Colon (tissue), 2 donors: ENCODE measurements around the gene FGF12.

Experiments used
- FAIRE-seq: peaks from 2 replicates; lab custom pipeline; 2012; peaks lifted over from hg19 to GRCh38; lab: Jason Lieb, UNC
- donor health status: control.
- donor health status: control.

FGF12 gene

DNA sequence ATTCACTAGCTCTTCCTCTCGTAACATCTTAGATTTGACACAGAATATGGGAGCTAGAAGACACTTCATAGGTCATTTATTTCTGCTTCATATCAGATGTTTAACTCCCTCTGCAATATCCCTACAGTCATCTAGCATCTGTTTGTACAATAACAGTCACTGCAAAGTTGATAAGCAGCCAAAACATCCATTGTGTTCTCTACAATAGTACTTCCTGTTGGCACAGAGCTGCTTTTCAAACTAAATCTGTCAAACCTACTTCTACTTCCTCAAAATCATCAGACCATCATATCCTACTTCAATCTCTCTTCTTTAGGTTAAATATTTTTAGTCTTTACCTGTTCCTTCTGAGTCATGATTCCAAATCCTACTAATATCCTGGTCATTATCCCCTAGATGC, 233.2 kb downstream of the FGF12 start:
- FAIRE-seq, result no peak

DNA sequence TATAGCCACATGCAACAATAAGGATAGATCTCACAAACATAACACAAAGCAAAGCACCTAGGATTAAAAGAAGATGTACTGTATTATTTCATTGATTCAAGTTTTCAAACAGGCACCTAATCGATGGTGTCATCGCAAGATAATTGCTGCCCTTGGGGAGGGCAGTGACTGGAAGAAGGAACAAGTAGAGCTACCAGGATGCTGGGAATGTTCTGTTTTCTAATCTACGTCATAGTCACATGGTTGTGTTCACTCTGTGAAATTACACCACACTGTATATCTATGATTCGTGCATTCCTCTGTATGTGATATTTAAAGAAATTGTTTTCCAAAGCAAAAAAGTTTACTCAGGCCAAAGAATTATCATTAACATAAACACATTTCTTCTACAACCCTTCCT, 236.6 kb downstream of the FGF12 start:
- no peak for FAIRE-seq

DNA sequence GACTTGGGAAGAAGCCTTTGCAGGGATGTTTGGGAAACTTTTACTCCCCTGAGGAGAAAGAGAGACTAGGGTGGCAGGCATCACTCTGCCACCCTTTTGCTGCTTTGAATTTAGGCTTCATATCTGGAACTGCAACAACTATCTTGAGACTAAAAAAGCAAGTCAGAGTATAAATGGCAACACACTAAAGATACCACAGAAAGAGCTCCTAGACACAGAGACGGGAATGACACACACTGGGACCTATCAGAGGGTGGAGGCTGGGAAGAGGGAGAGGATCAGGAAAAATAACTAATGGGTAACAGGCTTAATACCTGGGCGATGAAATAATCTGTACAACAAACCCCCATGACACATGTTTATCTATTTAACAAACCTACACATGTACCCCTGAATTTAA, 237.8 kb downstream of the FGF12 start:
- FAIRE-seq, result no peak

DNA sequence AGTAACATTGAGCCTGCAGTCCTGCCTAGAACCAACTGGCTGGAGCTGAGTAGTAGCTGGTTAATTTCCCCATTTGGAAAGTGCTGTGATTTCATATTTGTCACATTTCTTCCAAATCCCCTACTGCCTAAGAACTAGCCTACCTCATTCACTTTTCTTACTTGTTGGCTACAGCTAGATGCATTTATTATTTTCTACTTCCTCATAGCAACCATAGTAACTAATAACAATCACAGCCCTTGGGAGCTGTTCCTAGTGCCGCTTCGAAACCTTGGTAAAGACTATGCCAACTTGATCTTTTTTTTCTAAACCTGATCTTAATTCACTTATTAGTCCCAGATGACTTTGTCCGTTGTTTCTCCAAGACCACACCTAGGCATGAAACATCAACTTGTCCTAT, 240.3 kb downstream of the FGF12 start:
- FAIRE-seq, result no peak

DNA sequence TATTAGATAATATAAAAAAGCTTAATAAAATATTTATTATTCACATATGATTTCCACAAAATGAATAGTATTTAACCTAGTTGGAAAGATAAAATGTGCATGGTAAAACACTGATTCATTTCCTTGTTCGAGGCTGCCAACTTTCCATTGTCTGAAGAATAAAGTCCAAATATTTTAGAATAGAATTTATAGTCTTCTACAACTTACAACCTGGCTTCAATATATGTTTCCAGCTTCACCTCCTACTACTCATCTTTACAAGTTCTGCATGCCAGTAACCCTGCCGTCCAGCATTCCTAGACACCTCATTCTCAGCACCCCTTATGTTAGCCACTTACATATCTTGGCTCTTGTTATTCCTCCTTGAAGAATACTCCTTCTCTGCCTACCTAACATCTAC, 244.5 kb downstream of the FGF12 start:
- FAIRE-seq, result no peak

DNA sequence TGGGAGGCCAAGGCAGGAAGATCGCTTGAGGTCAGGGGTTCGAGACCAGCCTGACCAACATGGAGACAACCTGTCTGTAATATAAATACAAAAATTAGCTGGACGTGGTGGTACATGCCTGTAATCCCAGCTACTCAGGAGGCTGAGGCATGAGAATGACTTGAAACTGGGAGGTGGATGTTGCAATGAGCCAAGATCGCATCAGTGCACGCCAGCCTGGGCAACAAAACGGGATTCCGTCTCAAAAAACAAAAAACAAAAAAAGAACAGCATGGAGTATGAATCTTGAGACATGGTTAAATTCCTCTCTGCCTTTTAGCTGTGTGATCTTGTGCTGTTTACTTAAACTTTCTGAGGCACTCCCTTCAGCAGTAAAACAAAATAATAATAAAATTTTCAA, 244.9 kb downstream of the FGF12 start:
- no peak for FAIRE-seq

DNA sequence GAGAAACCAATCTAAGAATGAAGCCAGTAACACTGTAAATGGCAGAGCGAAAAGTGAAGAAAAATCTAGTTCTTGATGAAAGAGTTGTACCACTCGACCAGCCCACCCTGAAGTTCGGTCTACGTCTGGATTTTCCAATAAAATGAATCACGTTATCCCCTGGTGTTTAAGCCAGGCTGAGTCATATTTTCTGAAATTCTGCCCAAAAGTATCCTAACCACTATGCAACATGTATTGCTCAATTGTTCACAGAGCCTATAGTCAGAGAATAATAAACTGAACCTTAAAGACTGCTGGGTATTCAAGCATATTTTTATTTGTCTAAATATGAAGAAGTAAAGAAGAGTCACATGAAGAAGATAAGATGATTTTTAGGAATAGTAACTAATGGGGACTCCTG, 245.7 kb downstream of the FGF12 start:
- no peak for FAIRE-seq

DNA sequence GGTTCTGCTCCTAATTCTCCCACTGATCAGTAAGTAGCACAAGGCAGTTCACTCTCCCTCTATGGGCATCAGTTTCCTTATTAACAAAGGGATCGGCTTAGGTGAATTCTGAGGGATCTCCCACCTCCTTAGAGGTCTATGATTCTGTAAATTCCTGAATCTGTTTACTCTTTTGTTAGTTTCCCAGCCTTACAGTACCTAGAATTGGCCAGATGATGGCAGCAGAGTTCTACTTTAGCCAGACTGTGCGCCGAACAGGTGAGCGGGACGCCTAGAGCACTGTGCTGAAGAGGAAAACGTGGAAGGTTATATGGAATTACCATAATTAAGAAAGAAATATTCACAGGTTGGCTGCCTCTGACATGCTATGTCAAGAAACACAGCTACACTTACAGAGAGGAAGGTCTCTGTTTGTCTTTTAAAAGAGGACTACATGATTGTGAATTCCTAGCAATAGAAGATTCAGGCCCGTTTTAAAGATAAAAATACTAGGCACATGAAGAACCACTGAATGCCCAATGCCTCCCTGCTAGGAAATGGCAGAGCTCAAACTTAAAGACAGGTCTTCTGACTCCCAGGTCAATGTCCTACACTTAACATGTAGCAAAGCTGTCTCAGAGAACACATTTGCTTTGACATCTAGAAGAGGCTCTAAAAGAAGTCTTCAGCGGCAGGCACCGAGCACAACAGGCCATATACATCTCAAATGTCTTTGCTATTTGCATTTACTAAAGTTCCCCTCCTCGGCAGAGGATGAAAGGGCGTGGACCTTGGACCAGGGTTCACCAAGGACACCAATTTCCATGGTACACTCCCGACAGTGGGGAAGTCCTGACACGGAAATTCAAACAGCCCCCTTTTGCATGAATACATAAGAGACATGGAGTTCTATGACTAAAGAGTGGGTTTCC, 259.9 kb downstream of the FGF12 start:
- FAIRE-seq, result no peak

DNA sequence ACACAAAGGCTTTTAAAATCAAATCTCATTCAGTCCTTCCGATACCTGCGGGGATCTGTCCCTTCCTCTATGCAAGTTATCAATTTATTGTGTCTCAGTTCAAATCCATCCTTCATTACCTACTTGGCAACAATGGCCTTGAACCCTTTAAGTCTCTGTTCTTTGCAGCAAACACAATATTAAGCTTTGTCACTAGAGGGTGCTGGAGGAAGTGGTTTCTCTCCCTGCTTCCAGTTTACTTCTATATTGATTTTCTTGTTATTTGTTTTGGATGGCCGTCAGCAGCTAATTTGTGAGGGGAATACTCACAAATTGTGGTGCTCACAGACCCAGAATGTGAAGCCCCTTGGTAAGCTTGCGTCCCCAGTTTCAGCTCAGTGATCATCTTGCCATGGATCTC, 278.3 kb downstream of the FGF12 start:
- FAIRE-seq, result no peak

DNA sequence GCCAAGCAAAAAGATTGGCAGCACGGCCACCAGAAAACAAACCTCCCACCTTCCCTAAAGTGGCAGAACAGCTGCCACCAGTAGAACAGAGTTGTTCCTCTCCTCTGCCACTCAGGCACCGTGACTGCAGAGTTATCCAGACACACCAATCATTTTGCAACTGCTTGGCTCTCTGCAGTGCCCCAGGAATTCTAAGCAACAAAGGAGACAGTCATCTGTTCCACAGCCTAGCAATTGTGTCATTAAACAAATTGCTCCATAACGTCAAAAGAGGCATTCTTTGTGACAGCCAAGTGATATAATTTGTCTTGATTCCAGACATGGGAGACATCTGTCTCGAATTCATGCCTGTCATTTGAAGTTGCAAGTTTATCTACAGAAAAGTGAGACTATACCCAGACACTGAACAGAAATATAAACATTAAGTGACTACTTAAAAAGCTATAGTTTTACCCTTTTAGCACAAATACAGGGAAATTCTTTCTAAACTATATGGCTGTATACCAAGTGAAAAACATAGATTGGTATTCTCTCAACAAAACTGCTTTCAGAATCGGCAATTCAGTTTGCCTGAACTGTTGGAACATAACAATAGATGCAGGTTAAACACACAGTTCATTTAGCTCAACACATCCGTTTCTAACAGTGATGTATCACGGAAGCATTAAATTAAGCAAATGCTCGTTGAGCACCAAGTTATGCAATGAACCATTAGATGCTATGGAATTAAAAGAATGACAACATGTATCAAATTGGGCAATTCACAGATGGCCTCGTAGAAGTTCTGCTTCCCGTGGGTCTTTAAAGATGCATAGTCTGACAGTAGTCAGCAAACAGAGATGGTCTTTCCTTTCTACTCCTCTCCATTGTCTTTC, 281.3 kb downstream of the FGF12 start:
- FAIRE-seq, result no peak

DNA sequence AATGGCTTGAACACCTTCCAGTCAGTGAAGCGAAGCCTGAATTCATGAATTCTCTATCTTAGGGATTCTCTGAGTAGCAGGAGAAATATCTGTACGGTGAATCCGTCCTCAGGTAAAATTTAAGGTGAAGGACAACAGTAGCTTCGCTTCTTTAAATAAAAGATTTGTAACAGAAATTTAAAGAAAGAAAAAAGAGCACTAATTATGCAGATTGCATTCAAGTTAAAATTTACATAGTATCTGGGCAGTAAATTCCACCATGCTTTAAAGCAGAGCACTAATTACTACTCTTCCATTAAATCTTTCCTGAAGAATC, 282.6 kb downstream of the FGF12 start:
- no peak for FAIRE-seq

DNA sequence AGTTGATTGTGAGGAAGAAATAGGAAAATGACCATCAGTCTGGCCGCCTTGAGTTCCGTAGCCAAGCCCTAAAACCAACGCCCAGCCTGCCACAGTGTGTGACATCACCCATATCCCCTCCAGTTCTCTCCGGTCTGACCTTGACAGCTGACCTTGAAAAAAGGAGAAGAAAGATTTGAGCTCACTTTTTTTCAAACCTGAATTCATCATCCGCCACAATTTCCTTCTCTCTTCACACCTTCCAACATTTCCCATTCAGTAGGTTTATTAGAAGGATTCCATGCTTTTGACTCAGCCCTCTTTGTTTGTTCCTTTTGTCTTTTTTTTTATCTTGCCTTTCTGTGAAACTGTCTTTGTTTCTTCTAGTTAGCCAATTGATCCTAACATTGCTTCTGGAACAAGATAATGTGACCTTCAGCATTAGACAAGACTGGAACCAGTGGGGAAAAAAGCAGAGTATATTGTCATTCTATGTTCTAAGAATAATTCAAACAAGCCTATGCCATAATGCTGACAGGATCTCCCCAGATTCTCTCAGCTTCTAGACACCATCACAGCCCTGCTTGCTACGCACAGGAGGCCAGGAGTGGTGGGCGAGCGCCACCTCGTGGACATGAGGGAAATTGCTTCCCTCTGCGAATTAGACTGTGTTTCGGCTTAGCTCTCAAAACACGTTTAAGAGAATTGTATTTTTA, 283.1 kb downstream of the FGF12 start:
- no peak for FAIRE-seq

DNA sequence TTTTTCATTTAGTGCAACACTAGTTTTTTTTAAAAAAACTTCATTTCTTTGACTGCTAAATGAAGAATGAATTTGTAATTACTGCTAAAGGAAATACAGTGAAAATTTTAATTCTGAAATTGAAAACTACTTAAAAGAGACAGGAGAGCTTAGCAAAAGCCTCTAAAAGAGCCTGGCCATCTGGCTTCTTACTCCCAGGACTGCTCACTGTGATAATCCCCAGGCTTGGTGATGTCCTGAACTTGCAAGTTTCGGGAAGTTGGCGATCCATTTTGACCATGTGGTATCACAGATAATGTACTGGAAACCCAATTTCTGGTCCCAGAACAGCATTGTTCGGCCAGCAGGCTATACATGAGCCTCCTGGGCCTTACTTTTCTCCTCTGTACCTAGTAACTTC, 292.1 kb downstream of the FGF12 start:
- FAIRE-seq, result no peak

DNA sequence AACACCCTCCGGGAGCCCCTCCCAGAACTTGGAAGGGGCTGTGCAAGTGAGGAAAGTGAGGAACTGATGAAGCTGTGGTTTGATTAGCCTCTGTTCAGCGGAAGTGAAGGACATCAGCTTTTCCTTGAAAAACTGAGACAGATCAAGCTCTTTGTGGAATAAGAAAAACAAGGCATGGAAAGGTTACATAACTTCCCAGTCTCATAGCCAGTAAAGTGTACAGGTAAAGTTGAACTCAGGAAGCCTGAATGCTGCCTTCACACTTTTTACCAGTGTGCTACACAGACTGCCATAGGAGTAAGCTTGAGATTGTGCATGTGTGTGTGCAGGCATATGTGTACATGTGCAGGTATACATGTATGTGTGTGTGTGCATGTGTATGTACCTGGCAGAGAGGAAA, 293.2 kb downstream of the FGF12 start:
- FAIRE-seq, result no peak

DNA sequence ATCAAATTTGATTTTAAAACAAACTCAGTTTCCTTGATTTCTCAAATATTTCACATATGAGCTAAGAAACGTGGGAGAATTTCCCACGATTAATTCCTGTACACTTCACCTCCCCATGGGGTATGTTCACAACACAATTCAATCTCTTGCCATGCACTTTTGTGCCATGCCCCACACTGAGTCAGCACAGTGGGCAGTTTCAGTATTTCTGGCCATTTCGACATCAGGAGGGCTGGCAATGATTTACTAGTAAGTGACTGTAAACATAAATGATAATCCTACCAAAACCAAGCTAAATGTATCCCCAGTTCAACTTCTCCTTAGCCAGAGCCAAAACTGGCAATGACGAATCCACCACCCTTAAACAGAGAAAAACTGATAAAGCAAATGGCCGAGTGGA, 293.6 kb downstream of the FGF12 start:
- FAIRE-seq, result no peak

DNA sequence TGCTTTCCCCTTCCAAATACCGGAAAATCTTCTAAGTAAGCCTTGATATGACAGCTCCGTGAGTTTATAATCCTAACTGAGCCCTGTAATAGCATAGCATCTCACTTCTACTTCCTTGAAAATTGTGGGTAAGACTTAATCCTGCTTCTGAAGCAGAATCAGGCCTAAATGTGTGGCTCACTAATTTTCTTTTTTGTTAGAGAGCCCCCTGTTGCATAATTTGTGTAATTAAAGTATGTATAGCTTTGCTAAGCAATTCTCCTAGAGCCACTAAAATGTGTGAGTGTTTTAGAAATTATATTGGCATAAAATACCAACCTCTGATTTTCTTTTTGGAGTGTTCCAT, 304.4 kb downstream of the FGF12 start:
- no peak for FAIRE-seq

DNA sequence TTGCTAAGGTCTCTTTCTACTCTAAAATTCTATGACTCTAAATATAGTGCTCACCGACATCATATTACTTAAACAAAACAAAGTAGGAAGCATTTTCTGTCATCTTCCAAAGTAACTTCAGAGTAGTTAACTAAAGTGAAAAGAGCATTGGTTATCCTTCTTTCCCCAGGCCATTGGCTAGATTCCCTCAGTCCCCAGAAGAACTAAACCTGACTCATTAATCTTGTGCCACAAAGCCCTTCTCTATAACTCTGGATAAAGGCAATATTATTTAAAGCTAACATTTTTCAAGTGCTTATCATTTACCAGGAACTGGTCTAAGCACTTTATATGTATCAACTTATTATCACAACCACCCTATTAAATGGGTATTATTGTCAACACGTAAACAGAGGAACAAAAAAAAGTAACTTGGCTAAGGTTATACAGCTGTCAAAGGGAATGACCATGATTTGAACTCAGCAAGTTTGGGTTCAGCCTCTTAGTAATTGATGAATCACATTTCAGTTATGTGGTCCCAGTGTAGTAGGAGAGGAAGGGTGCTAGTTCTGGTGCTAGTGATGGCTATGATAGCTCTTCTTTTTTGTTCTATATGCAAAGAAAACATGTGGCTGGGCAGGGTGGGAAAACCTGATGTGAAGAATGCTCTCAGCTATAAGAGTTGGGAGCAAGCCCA, 304.9 kb downstream of the FGF12 start:
- FAIRE-seq, result no peak

DNA sequence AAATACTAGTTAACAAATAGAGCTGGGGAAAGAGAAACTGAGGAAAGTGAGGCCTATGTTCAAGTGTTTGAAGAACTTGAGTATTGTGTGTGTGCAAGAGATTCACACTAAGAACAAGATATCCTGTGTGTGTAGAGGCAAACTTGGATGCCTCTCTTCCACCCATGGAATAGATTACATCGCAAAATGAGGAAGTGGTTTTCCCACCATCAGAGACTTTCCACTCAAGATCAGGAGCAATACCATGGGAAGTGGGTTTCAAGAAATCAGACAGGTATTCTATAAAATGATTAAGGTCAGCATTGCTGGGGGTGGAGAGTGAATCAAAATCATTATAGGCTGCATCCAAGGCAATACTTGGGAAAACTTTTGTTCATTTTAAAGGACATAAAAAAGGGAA, 308.0 kb downstream of the FGF12 start:
- no peak for FAIRE-seq

DNA sequence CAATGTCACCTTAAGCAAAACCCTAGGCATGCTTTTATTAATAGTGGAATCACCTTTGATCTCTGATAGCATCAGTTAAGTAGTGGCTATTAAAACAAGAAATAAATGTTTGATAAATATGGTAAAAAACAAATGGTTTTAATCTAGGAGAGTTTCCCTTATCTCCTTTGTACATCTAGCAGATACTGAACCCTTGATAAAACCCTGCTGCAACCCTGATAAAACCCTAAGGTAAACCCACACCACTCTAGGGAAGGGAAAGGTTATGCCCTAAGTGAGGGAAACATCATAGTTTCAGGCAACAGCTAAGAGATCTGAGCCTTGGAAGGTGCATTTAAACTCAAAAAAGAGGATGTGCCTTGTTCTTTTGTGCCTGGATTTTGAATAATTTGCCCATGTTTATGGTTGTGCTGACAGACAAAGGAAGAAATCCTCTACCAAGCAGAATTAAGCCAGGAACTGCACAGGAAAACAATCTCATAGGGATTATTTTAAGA, 309.7 kb downstream of the FGF12 start:
- FAIRE-seq, result no peak

DNA sequence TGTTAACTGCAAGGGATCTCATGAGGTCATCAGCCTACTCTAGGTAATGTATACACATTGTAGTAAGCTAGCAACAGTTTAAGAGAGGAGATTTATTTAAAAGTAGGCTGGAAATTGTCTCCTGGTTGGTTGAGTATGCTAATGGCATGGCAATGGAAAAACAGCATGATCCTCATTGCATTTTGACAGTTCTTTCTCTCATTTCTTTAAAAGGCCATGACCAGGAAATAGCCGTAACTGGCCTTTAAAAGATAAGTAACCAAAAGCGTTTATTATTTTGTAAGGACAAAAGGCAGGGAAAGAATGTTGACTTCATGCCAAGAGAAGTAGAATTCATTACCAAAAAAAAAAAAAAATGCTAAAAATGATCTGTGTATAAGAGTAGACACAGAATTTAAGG, 310.3 kb downstream of the FGF12 start:
- no peak for FAIRE-seq

DNA sequence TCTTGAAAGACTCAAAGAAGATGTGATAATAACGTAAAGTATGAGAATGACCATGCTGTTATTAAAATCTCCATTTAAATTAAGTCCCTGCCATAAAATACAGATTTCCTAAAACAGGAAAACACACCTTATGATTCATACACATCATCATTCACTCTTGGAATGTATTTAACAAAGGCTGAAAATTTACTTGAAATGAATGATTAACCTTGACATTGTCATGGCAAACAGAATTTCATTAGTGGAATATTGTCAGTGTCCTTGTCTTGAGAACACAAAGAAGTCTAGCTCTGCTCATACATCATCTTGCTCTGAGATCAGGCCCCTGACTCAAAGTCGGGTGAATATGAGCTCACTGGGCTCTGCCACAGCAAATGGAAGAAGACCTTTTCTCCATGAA, 313.9 kb downstream of the FGF12 start:
- FAIRE-seq, result no peak

DNA sequence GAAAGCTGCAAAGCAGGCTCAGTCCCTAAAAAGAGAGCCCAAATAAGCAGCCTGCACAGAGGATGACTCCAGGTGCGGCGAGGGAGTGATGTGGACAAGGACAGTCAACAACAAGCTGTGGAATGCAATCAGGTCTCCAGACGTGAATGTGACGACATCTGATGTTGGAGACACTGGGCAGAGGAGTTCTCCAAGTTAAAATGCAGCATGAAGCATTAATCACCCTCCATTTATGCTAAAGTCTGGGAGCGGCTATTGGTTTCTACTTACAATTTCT, 316.7 kb downstream of the FGF12 start:
- no peak for FAIRE-seq
